ENCODE results near the gene SLC9C2. TPM values are rescaled to one million over a fixed set of nuclear protein-coding genes. Genes with fewer than 3 reads are reported as not detected.

SLC9C2 gene
- total RNA-seq, 1 experiment from 2014 or later, result not detected

GRCh38 chr1:173459885-173460284, 143.0 kb downstream of the SLC9C2 start:
- ATAC-seq (no peak), DNase-seq (no peak)
- no peaks in the 10 kb centered on the region for H3K9me3 ChIP-seq (ENCODE audit: low read length)
- H4K20me1 ChIP-seq (ENCODE audit: low read length), result no peaks in the 10 kb centered on the region
- H3K9ac ChIP-seq (ENCODE audit: low read length), result no peak overlapping the region
- peaks cover 15% of the 10 kb centered on the region for H3K36me3 ChIP-seq (ENCODE audit: low read depth, low read length)
- no peak overlapping the region for H3K4me3 ChIP-seq (ENCODE audit: low read length)
- POLR2A ChIA-PET (ENCODE audit: unreplicated experiment), result no interaction called here
- TF ChIP-seq EZH2 (IDR thresholded peaks at IDR 0.05; ENCODE audit: low read length, unreplicated experiment) (no peak), EZH2phosphoT487 (IDR thresholded peaks at IDR 0.05; ENCODE audit: borderline replicate concordance, low read length) (no peak), CTCF (conservative IDR thresholded peaks at IDR 0.05; ENCODE audit: low read depth, low read length) (no peak)
- H3K4me2 ChIP-seq (ENCODE audit: low read length), result no peak overlapping the region
- H3K27me3 ChIP-seq (ENCODE audit: low read length), result no peaks in the 10 kb centered on the region
- no peaks in the 10 kb centered on the region for H3K4me1 ChIP-seq (ENCODE audit: insufficient read depth, low read length)
- CTCF ChIA-PET, result no interaction called here
- no peak overlapping the region for H3K27ac ChIP-seq (ENCODE audit: low read length)
- H2AFZ ChIP-seq (ENCODE audit: low read length), result no peak overlapping the region
- intact Hi-C loops (cut with micrococcal nuclease), result no loop called here
- BruUV-seq (replicated peaks), result no TSS peak
- H3F3A ChIP-seq (ENCODE audit: low read length, unreplicated experiment), result no peaks in the 10 kb centered on the region
- 0 out of 2 replicates have a peak, but pooled peaks cover 4% of the 10 kb centered on the region for H3K79me2 ChIP-seq (ENCODE audit: low read length)
- no peaks in the 10 kb centered on the region for H3K9me2 ChIP-seq (replicated peaks; ENCODE audit: low read length)

- no peaks in the 10 kb centered on the region for H3F3A ChIP-seq (ENCODE audit: low read length, unreplicated experiment)
- H3K27ac ChIP-seq (ENCODE audit: low read length), result no peak overlapping the region
- CTCF ChIA-PET, result no interaction called here
- no peak overlapping the region for H2AFZ ChIP-seq (ENCODE audit: low read length)
- DNase-seq, result no peak
- no peaks in the 10 kb centered on the region for H3K27me3 ChIP-seq (ENCODE audit: low read length)
- intact Hi-C loops (cut with micrococcal nuclease), result no loop called here
- no peaks in the 10 kb centered on the region for H3K9me2 ChIP-seq (replicated peaks; ENCODE audit: low read length)
- no TSS peak for BruUV-seq (replicated peaks)
- TF ChIP-seq CTCF (conservative IDR thresholded peaks at IDR 0.05; ENCODE audit: low read depth, low read length), result no peak
- no peak for TF ChIP-seq EZH2 (IDR thresholded peaks at IDR 0.05; ENCODE audit: low read length, unreplicated experiment)
- TF ChIP-seq EZH2phosphoT487 (IDR thresholded peaks at IDR 0.05; ENCODE audit: borderline replicate concordance, low read length), result no peak
- H3K79me2 ChIP-seq (ENCODE audit: low read length), result no peaks in the 10 kb centered on the region
- H3K4me2 ChIP-seq (ENCODE audit: low read length), result no peak overlapping the region
- H3K9ac ChIP-seq (ENCODE audit: low read length), result no peak overlapping the region
- no peak overlapping the region for H3K4me3 ChIP-seq (ENCODE audit: low read length)
- no peaks in the 10 kb centered on the region for H4K20me1 ChIP-seq (ENCODE audit: low read length)
- H3K36me3 ChIP-seq (ENCODE audit: low read depth, low read length), result peaks cover 9% of the 10 kb centered on the region; the same call in 1 of the 2 replicates
- POLR2A ChIA-PET (ENCODE audit: unreplicated experiment), result no interaction called here
- H3K4me1 ChIP-seq (ENCODE audit: insufficient read depth, low read length), result 0 out of 2 replicates have a peak, but pooled peaks cover 6% of the 10 kb centered on the region
- peaks cover 9% of the 10 kb centered on the region for H3K9me3 ChIP-seq (ENCODE audit: low read length)
- no peak for ATAC-seq
These were observed 147.8 kb downstream of the SLC9C2 start for GRCh38 chr1:173454966-173455524.

DNA sequence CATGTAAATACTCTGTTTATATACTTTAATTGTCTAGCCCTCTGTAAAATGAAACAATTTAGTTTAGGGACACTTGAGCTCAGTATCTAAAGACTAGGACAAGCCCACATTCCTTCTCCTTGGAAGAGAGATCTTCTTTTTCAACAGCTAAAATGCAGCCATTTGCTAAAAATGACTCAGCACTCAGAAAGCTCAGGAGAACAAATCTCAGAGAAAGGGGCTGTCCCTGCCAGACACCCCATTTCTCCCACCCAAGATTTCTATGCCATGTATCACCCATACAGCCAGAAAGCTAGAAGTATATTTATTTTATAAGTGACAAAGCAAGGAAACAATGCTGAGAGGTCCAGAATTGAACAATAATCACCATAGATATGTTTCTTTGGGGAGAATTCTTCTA, 148.9 kb downstream of the SLC9C2 start:
- intact Hi-C loops (cut with micrococcal nuclease), result no loop called here
- ChIA-PET CTCF (no interaction called here), POLR2A (ENCODE audit: unreplicated experiment) (no interaction called here)
- Histone ChIP-seq H3K9me3 (ENCODE audit: low read length) (peaks cover 9% of the 10 kb centered on the region), H3K4me1 (ENCODE audit: insufficient read depth, low read length) (0 out of 2 replicates have a peak, but pooled peaks cover 6% of the 10 kb centered on the region), H2AFZ (ENCODE audit: low read length) (0 out of 2 replicates have a peak overlapping the region, but pooled peaks have one; percentile 16), H3K9me2 (replicated peaks; ENCODE audit: low read length) (no peaks in the 10 kb centered on the region), H3K27ac (ENCODE audit: low read length) (no peak overlapping the region), H3K9ac (ENCODE audit: low read length) (no peak overlapping the region), H3K36me3 (ENCODE audit: low read depth, low read length) (0 out of 2 replicates have a peak, but pooled peaks cover 6% of the 10 kb centered on the region), H3K27me3 (ENCODE audit: low read length) (no peaks in the 10 kb centered on the region), H4K20me1 (ENCODE audit: low read length) (no peaks in the 10 kb centered on the region), H3K4me3 (ENCODE audit: low read length) (no peak overlapping the region), H3K4me2 (ENCODE audit: low read length) (no peak overlapping the region), H3K79me2 (ENCODE audit: low read length) (no peaks in the 10 kb centered on the region), H3F3A (ENCODE audit: low read length, unreplicated experiment) (no peaks in the 10 kb centered on the region)
- ATAC-seq, result no peak
- BruUV-seq (replicated peaks), result no TSS peak
- peak; percentile 26 for DNase-seq
- TF ChIP-seq EZH2 (IDR thresholded peaks at IDR 0.05; ENCODE audit: low read length, unreplicated experiment) (no peak), EZH2phosphoT487 (IDR thresholded peaks at IDR 0.05; ENCODE audit: borderline replicate concordance, low read length) (no peak)
